DND-41 (cell line): ENCODE results near the gene HLA-DOA.

Experiments
- ATAC-seq: fragments of 200-7000 bp; cut with Tn5 transposase; 3 replicates; pipeline ENCODE4 v1.9.1; 2021; ENCODE audit warnings: low read depth; ENCODE audit not compliant: insufficient read depth
- DNase-seq: peaks from one replicate; pipeline ENCODE4 v3.0.0-alpha.2; 2020
- H2AFZ ChIP-seq: 2 replicates; pipeline ENCODE4 v1.6.0; 2012; ENCODE audit warnings: low read depth, low read length
- H3K27ac ChIP-seq: 2 replicates; pipeline ENCODE4 v1.5.1; 2012; ENCODE audit warnings: low read length, inconsistent platforms
- H3K27me3 ChIP-seq: fragments of 200-600 bp; sonication (generic); 2 replicates; pipeline ENCODE4 v1.6.0; 2012; ENCODE audit warnings: low read length, mild to moderate bottlenecking, inconsistent platforms; ENCODE audit not compliant: insufficient read depth, poor library complexity
- H3K36me3 ChIP-seq: 2 replicates; pipeline ENCODE4 v1.5.1; 2012; ENCODE audit warnings: low read length, inconsistent platforms; ENCODE audit not compliant: insufficient read depth
- H3K4me1 ChIP-seq: 2 replicates; pipeline ENCODE4 v1.5.1; 2012; ENCODE audit warnings: mild to moderate bottlenecking, low read length; ENCODE audit not compliant: insufficient read depth
- H3K4me2 ChIP-seq: 2 replicates; pipeline ENCODE4 v1.6.0; 2012; ENCODE audit warnings: mild to moderate bottlenecking, moderate library complexity, low read length, inconsistent platforms; ENCODE audit not compliant: insufficient read depth
- H3K4me3 ChIP-seq, 2 experiments: fragments of 200-600 bp in 1 of 2; shearing (Covaris generic) in 1 of 2; 2 replicates each; pipeline ENCODE4 v1.5.1; 2012 to 2016; ENCODE audit warnings: inconsistent platforms in 2 of 2, low read length in 2 of 2, mild to moderate bottlenecking in 2 of 2, low read depth in 1 of 2, moderate library complexity in 1 of 2
- H3K79me2 ChIP-seq: 2 replicates; pipeline ENCODE4 v1.6.0; 2012; ENCODE audit warnings: low read length, inconsistent platforms; ENCODE audit not compliant: insufficient read depth
- H3K9ac ChIP-seq: 2 replicates; pipeline ENCODE4 v1.6.0; 2012; ENCODE audit warnings: low read depth, mild to moderate bottlenecking, inconsistent platforms, low read length, moderate library complexity
- H3K9me3 ChIP-seq: 2 replicates; pipeline ENCODE4 v1.5.1; 2012; ENCODE audit warnings: low read length, moderate library complexity, mild to moderate bottlenecking, inconsistent platforms; ENCODE audit not compliant: insufficient read depth, severe bottlenecking
- H4K20me1 ChIP-seq: 2 replicates; pipeline ENCODE4 v1.6.0; 2012; ENCODE audit warnings: low read length; ENCODE audit not compliant: insufficient read depth
- CTCF ChIP-seq: IDR thresholded peaks from 2 replicates; pipeline ENCODE4 v1.5.1; 2012; ENCODE audit warnings: borderline replicate concordance, low read length, moderate library complexity, mild to moderate bottlenecking; ENCODE audit not compliant: poor library complexity, severe bottlenecking; ENCODE audit errors: extremely low read depth
- EZH2 ChIP-seq: IDR thresholded peaks from 3 replicates; pipeline ENCODE4 v1.6.1; 2012; ENCODE audit warnings: borderline replicate concordance, low read depth, mild to moderate bottlenecking, moderate library complexity, low read length, inconsistent platforms; ENCODE audit not compliant: severe bottlenecking

The HLA-DOA gene

GRCh38 chr6:33040157-33040556, 30.8 kb upstream of the HLA-DOA start:
- no peak for ATAC-seq
- peaks cover 18% of the 10 kb centered on the region for H3K27me3 ChIP-seq
- no peaks in the 10 kb centered on the region for H3K4me1 ChIP-seq
- no peak for DNase-seq
- no peaks in the 10 kb centered on the region for H3K9me3 ChIP-seq
- H3K36me3 ChIP-seq = no peaks in the 10 kb centered on the region
- no peaks in the 10 kb centered on the region for H4K20me1 ChIP-seq
- H3K4me2 ChIP-seq = no peak overlapping the region
- TF ChIP-seq EZH2 (no peak), CTCF (no peak)
- no peak overlapping the region for H3K9ac ChIP-seq
- H3K79me2 ChIP-seq = no peaks in the 10 kb centered on the region
- H3K4me3 ChIP-seq = no peak overlapping the region
- no peak overlapping the region for H2AFZ ChIP-seq
- H3K27ac ChIP-seq = no peak overlapping the region

- DNase-seq = no peak
- ATAC-seq = no peak
- H3K27me3 ChIP-seq = peaks cover 25% of the 10 kb centered on the region
- H3K4me2 ChIP-seq = no peak overlapping the region
- H3K79me2 ChIP-seq = no peaks in the 10 kb centered on the region
- H3K9ac ChIP-seq = no peak overlapping the region
- H3K9me3 ChIP-seq = no peaks in the 10 kb centered on the region
- H3K36me3 ChIP-seq = no peaks in the 10 kb centered on the region
- no peak overlapping the region for H3K4me3 ChIP-seq
- no peak overlapping the region for H2AFZ ChIP-seq
- no peaks in the 10 kb centered on the region for H4K20me1 ChIP-seq
- H3K27ac ChIP-seq = no peak overlapping the region
- TF ChIP-seq EZH2 (no peak), CTCF (no peak)
- H3K4me1 ChIP-seq = no peaks in the 10 kb centered on the region
Observed at GRCh38 chr6:33036535-33036934, 27.1 kb upstream of the HLA-DOA start.

GRCh38 chr6:33034554-33034953, 25.2 kb upstream of the HLA-DOA start:
- Histone ChIP-seq H2AFZ (no peak overlapping the region), H3K4me3 (no peak overlapping the region), H3K27ac (no peak overlapping the region), H3K4me1 (no peaks in the 10 kb centered on the region), H3K36me3 (no peaks in the 10 kb centered on the region), H4K20me1 (no peaks in the 10 kb centered on the region), H3K27me3 (peaks cover 37% of the 10 kb centered on the region), H3K9ac (no peak overlapping the region), H3K9me3 (no peaks in the 10 kb centered on the region), H3K79me2 (no peaks in the 10 kb centered on the region), H3K4me2 (no peak overlapping the region)
- TF ChIP-seq EZH2 (no peak), CTCF (no peak)
- DNase-seq (no peak), ATAC-seq (no peak)

- Histone ChIP-seq H3K9ac (no peak overlapping the region), H3K27me3 (peaks cover 34% of the 10 kb centered on the region), H3K9me3 (no peaks in the 10 kb centered on the region), H3K36me3 (no peaks in the 10 kb centered on the region), H3K27ac (no peak overlapping the region), H3K4me3 (no peak overlapping the region), H3K79me2 (no peaks in the 10 kb centered on the region), H3K4me2 (no peak overlapping the region), H3K4me1 (no peaks in the 10 kb centered on the region), H2AFZ (no peak overlapping the region), H4K20me1 (no peaks in the 10 kb centered on the region)
- no peak for DNase-seq
- no peak for ATAC-seq
- no peak for TF ChIP-seq CTCF
- TF ChIP-seq EZH2 = no peak
Observed at GRCh38 chr6:33030245-33030644, 20.9 kb upstream of the HLA-DOA start.
